Pancreas (tissue), 10 donors: ENCODE data around the gene CNTN5. TPM values are rescaled to one million over a fixed set of nuclear protein-coding genes. Genes with fewer than 3 reads are reported as not detected.

Source experiments
- ATAC-seq, 4 donors: fragments of 200-7000 bp; cut with Tn5 transposase; one replicate each; pipeline versions ENCODE4 v1.8.0 to v1.9.1; 2020; ENCODE audit warnings: mild to moderate bottlenecking in 4 of 4, moderate library complexity in 4 of 4
- DNase-seq, 6 donors: peaks; one replicate each; pipeline ENCODE4 v3.0.0-alpha.2; 2020
- FAIRE-seq: peaks from 2 replicates; lab custom pipeline; 2012; peaks lifted over from hg19 to GRCh38; lab: Jason Lieb, UNC
- H3K27ac ChIP-seq, 4 donors: fragments of 200-600 bp; sonication (generic); 1 replicate in 3 of 4; 2 replicates in 1 of 4; pipeline versions ENCODE4 v1.5.0 to v1.8.0; 2020
- H3K27me3 ChIP-seq, 4 donors: fragments of 200-600 bp; one replicate each; pipeline ENCODE4 v1.8.0; 2021
- H3K36me3 ChIP-seq, 3 donors: fragments of 200-600 bp; sonication (generic) in 1 of 3; one replicate each; pipeline versions ENCODE4 v1.5.0 to v1.8.0; 2020 to 2021
- H3K4me1 ChIP-seq, 3 donors: fragments of 200-600 bp; one replicate each; pipeline ENCODE4 v1.8.0; 2021
- H3K4me3 ChIP-seq, 4 donors: fragments of 200-600 bp; sonication (generic) in 2 of 4; one replicate each; pipeline versions ENCODE4 v1.5.0 to v1.8.0; 2020 to 2021
- H3K9me3 ChIP-seq, 4 donors: fragments of 200-600 bp; one replicate each; pipeline ENCODE4 v1.8.0; 2021
- WGBS, 2 donors: extraction: QIAGEN DNeasy Blood & Tissue Kit; methylation state at CpG; one replicate each; pipeline ENCODE4 v1.1.7; 2013; 5-methylcytosine and 5-hydroxymethylcytosine counted together
- intact Hi-C, 3 donors: fragments of 100-400 bp; cut with DNase I; formaldehyde crosslinking; loops; one replicate each; pipeline versions ENCODE4 v1.11.1 to v1.14.2; 2022
- polyA plus RNA-seq, 2 donors: library from polyadenylated mRNA; stranded (reverse); fragments of 200-250 nt; gene quantifications; one replicate each; pipeline ENCODE4 v1.2.3, GENCODE V29; 2013
- total RNA-seq, 6 donors: library from RNA; stranded (reverse); fragmentation: NEBNext Ultra II Directional in 4 of 6; extraction: Animal tissue kit (Norgen Biotek cat#: 25700) in 4 of 6; gene quantifications; one replicate each; pipeline versions ENCODE4 v1.2.1 to v1.2.4, GENCODE V29; 2021 to 2023
- TF ChIP-seq, protein P1 (sequence below), 4 donors: fragments of 200-600 bp; sonication (generic) in 3 of 4; IDR thresholded peaks; one replicate each; pipeline versions ENCODE4 v1.5.0 to v1.8.0; 2021; ENCODE audit warnings: antibody characterized with exemption in 4 of 4
- donor health status: healthy with polysubstance abuse.
- donor health status: DM: no; HTN: no; CAD: no; lungs with moderate emphysema.
- donor health status: DM: no; HTN: no; CAD: no.
- donor health status: control.
- donor health status: control.
- donor health status: Bipolar disorder and iron deficiency.
- donor health status: DM: yes; HTN: yes; CAD: no.
- donor health status: DM: no; HTN: no; CAD: no.
- donor health status: DM: no; HTN: no; CAD: no.
- donor health status: DM: yes; HTN: yes; CAD: no.

Gene CNTN5
- total RNA-seq (1 to 10 TPM in 1 of 6 donors, under 1 TPM in 5; 0.22 to 1.1 (median 0.58) TPM), polyA plus RNA-seq (1 to 10 TPM in 1 of 2 donors, under 1 TPM in 1; 0.11 to 1.2 TPM)

DNA sequence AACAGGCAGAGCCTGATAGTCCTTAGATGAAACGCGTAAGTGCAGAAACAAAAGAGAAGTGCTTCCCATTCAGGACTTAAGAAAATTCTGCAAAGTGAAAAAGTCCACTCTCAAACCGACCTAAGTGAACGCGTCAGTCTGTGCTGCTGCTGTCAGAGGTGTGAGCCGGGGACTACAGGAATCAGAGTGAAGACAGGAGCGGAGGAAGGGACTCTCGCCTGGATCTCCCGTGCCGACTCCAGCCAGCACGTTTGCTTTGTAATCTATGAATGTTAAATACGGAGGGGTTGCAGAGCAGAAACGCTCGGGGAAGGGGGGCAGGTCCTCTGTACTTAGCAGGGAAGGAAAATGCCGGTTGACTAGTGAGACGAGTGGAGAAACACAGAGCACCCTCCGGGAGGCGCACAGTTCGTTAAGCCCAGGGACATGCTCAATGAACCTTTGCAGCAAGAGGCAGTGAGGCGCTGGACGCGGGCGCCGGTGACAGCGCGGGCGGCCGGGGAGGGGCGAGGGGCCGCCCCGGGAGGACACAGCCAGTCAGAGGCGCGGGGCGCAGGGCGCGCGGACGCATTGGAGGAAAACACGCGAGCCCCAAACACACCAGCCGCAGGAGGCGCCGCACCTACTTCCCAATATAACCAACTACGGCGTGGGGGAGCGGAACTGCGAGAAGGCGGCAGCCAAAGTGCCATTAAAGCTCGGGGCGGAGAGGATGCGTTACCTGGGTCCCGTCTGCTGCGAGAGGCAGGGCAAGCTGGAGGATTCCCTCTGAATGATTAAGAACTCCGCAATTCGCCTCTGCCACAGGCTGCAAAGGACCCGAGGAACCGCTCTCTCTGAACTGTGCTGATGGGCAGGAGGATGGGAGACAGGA is at the start of gene CNTN5:
Gene CNTN5 (plus strand): TSS at position 598 of the 874 bp plus-strand sequence.
- Histone ChIP-seq H3K36me3 (no peaks in the 10 kb centered on the region), H3K27ac (no peak within 1 kb of the TSS), H3K4me3 (peak within 1 kb of the TSS in 3 of 4 donors; percentile 4 to 34 (median 15)), H3K27me3 (peaks cover 0 to 36% (median 9%) of the 10 kb centered on the region in 4 donors), H3K4me1 (no peaks in the 10 kb centered on the region), H3K9me3 (no peaks in the 10 kb centered on the region)
- no peak for FAIRE-seq
- intact Hi-C loops: no loop called here
- peak; percentile 15 to 73 (median 32) for DNase-seq
- 1 to 2% methylated on average over 56 to 57 of the region's 57 CpGs for WGBS, 2 donors
- TF ChIP-seq, protein P1, sequence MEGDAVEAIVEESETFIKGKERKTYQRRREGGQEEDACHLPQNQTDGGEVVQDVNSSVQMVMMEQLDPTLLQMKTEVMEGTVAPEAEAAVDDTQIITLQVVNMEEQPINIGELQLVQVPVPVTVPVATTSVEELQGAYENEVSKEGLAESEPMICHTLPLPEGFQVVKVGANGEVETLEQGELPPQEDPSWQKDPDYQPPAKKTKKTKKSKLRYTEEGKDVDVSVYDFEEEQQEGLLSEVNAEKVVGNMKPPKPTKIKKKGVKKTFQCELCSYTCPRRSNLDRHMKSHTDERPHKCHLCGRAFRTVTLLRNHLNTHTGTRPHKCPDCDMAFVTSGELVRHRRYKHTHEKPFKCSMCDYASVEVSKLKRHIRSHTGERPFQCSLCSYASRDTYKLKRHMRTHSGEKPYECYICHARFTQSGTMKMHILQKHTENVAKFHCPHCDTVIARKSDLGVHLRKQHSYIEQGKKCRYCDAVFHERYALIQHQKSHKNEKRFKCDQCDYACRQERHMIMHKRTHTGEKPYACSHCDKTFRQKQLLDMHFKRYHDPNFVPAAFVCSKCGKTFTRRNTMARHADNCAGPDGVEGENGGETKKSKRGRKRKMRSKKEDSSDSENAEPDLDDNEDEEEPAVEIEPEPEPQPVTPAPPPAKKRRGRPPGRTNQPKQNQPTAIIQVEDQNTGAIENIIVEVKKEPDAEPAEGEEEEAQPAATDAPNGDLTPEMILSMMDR (IDR thresholded peaks at IDR 0.05): no peak
- ATAC-seq: peak; percentile 63 to 93 (median 88)

GRCh38 chr11:98979205-98979604 is 41.5 kb upstream of the CNTN5 start:
- DNase-seq (no peak), FAIRE-seq (no peak), ATAC-seq (no peak)
- no peak overlapping the region for H3K4me3 ChIP-seq
- H3K36me3 ChIP-seq: no peaks in the 10 kb centered on the region
- H3K4me1 ChIP-seq: no peaks in the 10 kb centered on the region
- no peaks in the 10 kb centered on the region for H3K9me3 ChIP-seq
- TF ChIP-seq, protein P1 (IDR thresholded peaks at IDR 0.05): no peak
- WGBS, 2 donors: 29 to 41% methylated on average over 2 of the region's 2 CpGs
- intact Hi-C loops: no loop called here
- no peaks in the 10 kb centered on the region for H3K27me3 ChIP-seq
- H3K27ac ChIP-seq: no peak overlapping the region

DNA sequence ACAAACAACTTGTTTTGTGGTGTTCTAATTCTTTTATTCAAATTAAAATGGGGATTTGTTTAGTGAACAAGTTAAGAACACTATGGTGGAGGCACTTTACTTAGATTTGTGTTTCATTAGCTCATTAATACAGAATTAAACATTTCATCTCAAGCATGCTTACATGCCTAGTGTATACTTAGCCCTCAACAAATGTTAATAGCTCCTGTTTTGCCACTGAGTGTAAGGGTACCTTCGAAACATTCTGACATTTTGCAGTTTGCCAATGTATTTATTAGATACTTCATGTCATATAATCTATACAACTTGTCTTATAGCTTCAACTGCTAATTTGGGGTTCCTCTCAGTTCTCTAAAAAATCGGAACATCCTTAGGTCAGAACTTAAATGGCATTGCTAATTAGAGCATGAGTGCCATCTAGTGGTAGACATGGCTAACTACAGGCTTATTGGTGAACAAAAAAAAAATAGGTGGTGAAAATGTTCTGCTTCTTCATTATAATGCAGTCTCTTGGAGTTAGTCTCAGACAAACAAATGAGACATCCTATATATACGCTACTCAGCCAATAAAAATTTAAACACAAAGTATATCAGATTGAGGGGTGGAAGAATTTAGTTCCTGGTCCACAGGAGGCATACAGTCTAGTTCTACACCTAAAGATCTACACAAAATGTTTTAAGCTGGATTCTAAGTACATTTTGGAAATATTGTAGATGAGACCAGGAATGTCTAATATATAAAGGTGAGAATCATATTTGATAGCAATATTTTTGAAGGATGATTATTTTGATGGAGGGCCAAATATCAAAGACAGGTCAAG is 4.9 kb upstream of the CNTN5 start:
- TF ChIP-seq, protein P1 (IDR thresholded peaks at IDR 0.05): peak; percentile 71 to 91 (median 84)
- no peak overlapping the region for H3K4me3 ChIP-seq
- DNase-seq (no peak), FAIRE-seq (peak; percentile 87), ATAC-seq (peak in 2 of 4 donors; percentile 57 to 72)
- H3K27ac ChIP-seq: no peak overlapping the region
- H3K4me1 ChIP-seq: no peaks in the 10 kb centered on the region
- WGBS, 2 donors: 14% methylated on average over 3 of the region's 3 CpGs
- H3K9me3 ChIP-seq: no peaks in the 10 kb centered on the region
- peaks cover 0 to 15% (median 0%) of the 10 kb centered on the region in 4 donors for H3K27me3 ChIP-seq
- no peaks in the 10 kb centered on the region for H3K36me3 ChIP-seq
- intact Hi-C loops: no loop called here

DNA sequence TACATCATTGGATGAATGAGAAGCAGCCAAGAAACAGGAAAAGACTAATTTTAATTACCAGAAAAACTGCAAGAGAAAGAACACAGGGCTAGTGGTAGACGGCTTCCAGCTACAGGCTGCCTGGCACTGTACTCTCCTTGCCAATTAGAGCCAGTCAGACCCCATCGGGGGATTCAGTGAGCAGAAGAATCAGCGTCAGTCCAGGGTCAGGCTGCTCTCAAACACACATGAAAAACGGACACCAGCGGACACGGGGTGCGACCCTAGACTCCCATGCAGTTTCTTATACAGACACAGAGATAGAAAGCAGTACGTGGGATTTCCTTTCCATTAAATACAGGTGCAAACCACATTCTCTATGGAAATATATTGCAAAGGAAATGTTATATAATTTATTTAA is 1.1 kb upstream of the CNTN5 start:
- no peaks in the 10 kb centered on the region for H3K36me3 ChIP-seq
- no peaks in the 10 kb centered on the region for H3K4me1 ChIP-seq
- H3K27ac ChIP-seq: no peak overlapping the region
- DNase-seq: no peak
- no peaks in the 10 kb centered on the region for H3K9me3 ChIP-seq
- WGBS, 2 donors: 46 to 58% methylated on average over 8 of the region's 8 CpGs
- peaks cover 0 to 27% (median 9%) of the 10 kb centered on the region in 4 donors for H3K27me3 ChIP-seq
- ATAC-seq: no peak
- intact Hi-C loops: no loop called here
- no peak overlapping the region for H3K4me3 ChIP-seq
- no peak for FAIRE-seq
- TF ChIP-seq, protein P1 (IDR thresholded peaks at IDR 0.05): no peak
